Endothelial cell of umbilical vein (primary cell): ENCODE measurements around the gene AGPAT1. TPM values are rescaled to one million over a fixed set of nuclear protein-coding genes. Genes with fewer than 3 reads are reported as not detected.

ENCODE experiments used
- BruUV-seq: library from RNA; stranded (reverse); fragments of 400-500 nt; replicated peaks from 2 replicates; lab custom pipeline; 2021; lab: Mats Ljungman, UMichigan
- CTCF ChIA-PET: fragments of 300-600, 350-600 bp; sonication (Branson Sonifier 250); formaldehyde crosslinking; loops from one replicate; lab custom pipeline; 2021; ENCODE audit warnings: antibody characterized with exemption, inconsistent platforms; lab: Charles Lee
- POLR2A ChIA-PET: fragments of 300-600, 350-600 bp; sonication (Branson Sonifier 250); formaldehyde crosslinking; loops from one replicate; lab custom pipeline; 2021; ENCODE audit warnings: antibody characterized with exemption, inconsistent platforms; lab: Charles Lee
- DNase-seq: peaks from one replicate; pipeline ENCODE4 v3.0.0-alpha.2; 2011; ENCODE audit warnings: low read depth, low spot score
- FAIRE-seq: peaks from 2 replicates; lab custom pipeline; 2011; peaks lifted over from hg19 to GRCh38; lab: Jason Lieb, UNC
- H2AFZ ChIP-seq: 2 replicates; pipeline ENCODE4 v1.6.0; 2012; ENCODE audit warnings: low read depth, low read length, control low read depth, inconsistent platforms
- H3K27ac ChIP-seq: 2 replicates; pipeline ENCODE4 v1.5.1; 2011; ENCODE audit warnings: low read depth, mild to moderate bottlenecking, control low read depth, low read length, moderate library complexity; ENCODE audit not compliant: insufficient read depth
- H3K27me3 ChIP-seq, 2 experiments: 2 replicates each; pipeline versions ENCODE4 v1.6.0 to v1.6.1; 2011; ENCODE audit warnings: low read length in 2 of 2, mixed read lengths in 1 of 2; ENCODE audit not compliant: control insufficient read depth in 2 of 2, insufficient read depth in 2 of 2
- H3K36me3 ChIP-seq, 2 experiments: 2 replicates in 1 of 2; 3 replicates in 1 of 2; pipeline ENCODE4 v1.5.1; 2011; ENCODE audit warnings: low read length in 2 of 2, mild to moderate bottlenecking in 1 of 2, moderate library complexity in 1 of 2; ENCODE audit not compliant: control insufficient read depth in 2 of 2, insufficient read depth in 2 of 2; ENCODE audit errors: extremely low read depth in 1 of 2
- H3K4me1 ChIP-seq: 3 replicates; pipeline ENCODE4 v1.5.1; 2011; ENCODE audit warnings: mild to moderate bottlenecking, low read length; ENCODE audit not compliant: control insufficient read depth, insufficient read depth; ENCODE audit errors: extremely low read depth
- H3K4me2 ChIP-seq: 2 replicates; pipeline ENCODE4 v1.6.1; 2011; ENCODE audit warnings: low read length, control low read depth, mixed read lengths; ENCODE audit not compliant: insufficient read depth
- H3K4me3 ChIP-seq, 3 experiments: fragments of 200-600 bp in 1 of 3; sonication (generic), shearing (Covaris generic) in 1 of 3; replicated peaks in 1 of 3; 2 replicates each; pipeline ENCODE4 v1.5.1; 2011 to 2016; ENCODE audit warnings: control low read depth in 3 of 3, low read length in 3 of 3, mild to moderate bottlenecking in 2 of 3, inconsistent platforms in 1 of 3, low read depth in 1 of 3, moderate library complexity in 1 of 3; ENCODE audit not compliant: insufficient read depth in 1 of 3
- H3K79me2 ChIP-seq: 2 replicates; pipeline ENCODE4 v1.6.0; 2012; ENCODE audit warnings: low read length, inconsistent platforms; ENCODE audit not compliant: control insufficient read depth, insufficient read depth
- H3K9ac ChIP-seq: replicated peaks from 2 replicates; pipeline ENCODE3; 2011; ENCODE audit warnings: low read length, control low read depth; ENCODE audit not compliant: insufficient read depth; ENCODE audit errors: extremely low read depth
- H3K9me1 ChIP-seq: replicated peaks from 3 replicates; pipeline ENCODE4 v1.6.0; 2011; ENCODE audit warnings: mild to moderate bottlenecking, low read length; ENCODE audit not compliant: control insufficient read depth, insufficient read depth; ENCODE audit errors: extremely low read depth
- H3K9me3 ChIP-seq: replicated peaks from 2 replicates; pipeline ENCODE4 v1.5.1; 2012; ENCODE audit warnings: low read length, inconsistent platforms; ENCODE audit not compliant: control insufficient read depth, insufficient read depth
- H4K20me1 ChIP-seq: replicated peaks from 2 replicates; pipeline ENCODE3; 2011; ENCODE audit warnings: mild to moderate bottlenecking, low read length; ENCODE audit not compliant: control insufficient read depth, insufficient read depth; ENCODE audit errors: extremely low read depth
- EZH2 ChIP-seq: IDR thresholded peaks from 2 replicates; pipeline ENCODE4 v1.6.1; 2012; ENCODE audit warnings: borderline replicate concordance, low read depth, mild to moderate bottlenecking, moderate library complexity, low read length, inconsistent platforms; ENCODE audit not compliant: severe bottlenecking
- FOS ChIP-seq: IDR thresholded peaks from 2 replicates; pipeline ENCODE4 v1.6.1; 2011; ENCODE audit warnings: mild to moderate bottlenecking, low read length, moderate library complexity, borderline replicate concordance; ENCODE audit not compliant: insufficient read depth
- GATA2 ChIP-seq: IDR thresholded peaks from 2 replicates; pipeline ENCODE4 v1.7.0; 2011; ENCODE audit warnings: low read depth, mild to moderate bottlenecking, moderate library complexity, mixed read lengths, low read length; ENCODE audit not compliant: insufficient read length, insufficient read depth
- JUN ChIP-seq: IDR thresholded peaks from 2 replicates; pipeline ENCODE4 v1.6.1; 2011; ENCODE audit warnings: borderline replicate concordance, low read depth; ENCODE audit not compliant: insufficient read length, insufficient read depth
- MYC ChIP-seq: IDR thresholded peaks from one replicate; pipeline ENCODE4 v1.6.1; 2011; ENCODE audit warnings: mild to moderate bottlenecking, low read depth, low read length
- POLR2A ChIP-seq: IDR thresholded peaks from 2 replicates; pipeline ENCODE4 v1.6.1; 2012; ENCODE audit warnings: low read depth, mild to moderate bottlenecking, control low read depth, low read length
- POLR2AphosphoS5 ChIP-seq: IDR thresholded peaks from 2 replicates; pipeline ENCODE4 v1.6.1; 2012; ENCODE audit warnings: low read depth, mild to moderate bottlenecking, control low read depth, low read length, moderate library complexity; ENCODE audit not compliant: insufficient read depth
- dilution Hi-C: fragments of 300-500 bp; cut with MboI; formaldehyde crosslinking; loops from one replicate; pipeline ENCODE4 v1.15.0; 2019; ENCODE audit warnings: low sequenced_read_pairs; ENCODE audit not compliant: extremely low pct_ligation_motif_present
- intact Hi-C: fragments of 100-400 bp; cut with micrococcal nuclease; formaldehyde crosslinking; loops from one replicate; pipeline ENCODE4 v1.10.0; 2022
- polyA plus RNA-seq, 4 experiments: library from polyadenylated mRNA; depleted of rRNA in 3 of 4; stranded (reverse) in 3 of 4; unstranded in 1 of 4; fragments of >200 nt; gene quantifications; 2 replicates each; pipeline versions ENCODE4 v1.2.1 to v1.2.3, GENCODE V29; 2011 to 2012; ENCODE audit warnings: missing spikeins in 1 of 4
- total RNA-seq: library from RNA; stranded (reverse); gene quantifications from 2 replicates; pipeline ENCODE4 v1.2.3, GENCODE V29; 2021
- TF ChIP-seq, protein P1 (sequence below), 2 donors: IDR thresholded peaks; 1 replicate in 1 of 2; 2 replicates in 1 of 2; pipeline ENCODE4 v1.5.1; 2011; ENCODE audit warnings: low read length in 2 of 2, mild to moderate bottlenecking in 2 of 2, moderate library complexity in 2 of 2, control low read depth in 1 of 2, inconsistent platforms in 1 of 2, low read depth in 1 of 2; ENCODE audit not compliant: insufficient read depth in 1 of 2; ENCODE audit errors: extremely low read depth in 1 of 2
- TF ChIP-seq, protein P2 (sequence below): IDR thresholded peaks from 2 replicates; pipeline ENCODE4 v1.6.1; 2011; ENCODE audit not compliant: insufficient read depth, insufficient read length

Gene AGPAT1
- total and polyA plus RNA-seq, 2 donors (not counting 3 experiments of a cell fraction or from before 2014, with no cell fraction given) = 38.4 to 132 TPM

DNA sequence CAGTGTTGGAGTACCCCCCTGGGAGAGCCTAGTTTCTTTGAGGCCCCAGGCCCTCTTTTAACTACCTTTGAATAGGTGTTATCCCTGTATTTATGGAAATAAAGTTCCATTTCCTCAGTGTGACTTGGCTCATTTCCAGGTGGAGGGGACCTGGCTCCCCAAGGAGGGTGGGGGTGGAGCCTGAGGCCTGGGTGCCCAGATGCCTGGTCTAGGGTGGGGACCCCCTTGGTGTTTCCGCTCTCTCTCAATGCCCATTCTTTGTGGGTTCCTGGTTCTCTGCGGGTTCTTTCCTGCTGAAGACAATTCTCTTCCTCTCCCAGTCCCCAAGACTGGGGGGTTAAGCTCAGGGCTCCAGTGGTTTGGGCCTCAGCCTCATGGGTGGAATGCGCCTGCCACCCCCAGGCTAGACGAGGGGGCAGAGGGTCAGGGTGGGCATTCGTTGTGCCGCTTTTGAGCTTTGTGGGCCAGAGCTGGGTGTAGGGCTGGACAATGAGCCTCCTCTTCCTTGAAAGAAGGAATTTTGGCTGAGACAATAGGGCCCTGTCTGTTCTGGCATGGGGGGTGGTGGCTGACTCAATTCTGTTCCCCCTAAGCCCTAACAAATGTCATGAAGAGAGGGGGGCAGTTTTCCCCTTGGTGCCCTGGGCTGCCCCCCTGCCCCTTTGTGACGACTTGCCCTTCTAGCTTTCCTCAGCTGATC, 12.2 kb downstream of the AGPAT1 start:
- H3K9ac ChIP-seq = no peak overlapping the region
- ChIA-PET POLR2A (no interaction called here), CTCF (interaction anchor here (1.1 kb wide), 2 partner anchors 34 to 46 kb away, joined by 3 to 4 read pairs; partner anchors contain the start of gene FKBPL)
- TF ChIP-seq GATA2 (no peak), MYC (no peak), POLR2A (no peak), FOS (no peak), EZH2 (no peak), JUN (no peak), POLR2AphosphoS5 (no peak)
- TF ChIP-seq, protein P1, sequence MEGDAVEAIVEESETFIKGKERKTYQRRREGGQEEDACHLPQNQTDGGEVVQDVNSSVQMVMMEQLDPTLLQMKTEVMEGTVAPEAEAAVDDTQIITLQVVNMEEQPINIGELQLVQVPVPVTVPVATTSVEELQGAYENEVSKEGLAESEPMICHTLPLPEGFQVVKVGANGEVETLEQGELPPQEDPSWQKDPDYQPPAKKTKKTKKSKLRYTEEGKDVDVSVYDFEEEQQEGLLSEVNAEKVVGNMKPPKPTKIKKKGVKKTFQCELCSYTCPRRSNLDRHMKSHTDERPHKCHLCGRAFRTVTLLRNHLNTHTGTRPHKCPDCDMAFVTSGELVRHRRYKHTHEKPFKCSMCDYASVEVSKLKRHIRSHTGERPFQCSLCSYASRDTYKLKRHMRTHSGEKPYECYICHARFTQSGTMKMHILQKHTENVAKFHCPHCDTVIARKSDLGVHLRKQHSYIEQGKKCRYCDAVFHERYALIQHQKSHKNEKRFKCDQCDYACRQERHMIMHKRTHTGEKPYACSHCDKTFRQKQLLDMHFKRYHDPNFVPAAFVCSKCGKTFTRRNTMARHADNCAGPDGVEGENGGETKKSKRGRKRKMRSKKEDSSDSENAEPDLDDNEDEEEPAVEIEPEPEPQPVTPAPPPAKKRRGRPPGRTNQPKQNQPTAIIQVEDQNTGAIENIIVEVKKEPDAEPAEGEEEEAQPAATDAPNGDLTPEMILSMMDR (IDR thresholded peaks at IDR 0.05; ENCODE audit: extremely low read depth in 1 of 2, insufficient read depth in 1 of 2, low read depth in 1 of 2, low read length in 2 of 2) = no peak
- TF ChIP-seq, protein P2, sequence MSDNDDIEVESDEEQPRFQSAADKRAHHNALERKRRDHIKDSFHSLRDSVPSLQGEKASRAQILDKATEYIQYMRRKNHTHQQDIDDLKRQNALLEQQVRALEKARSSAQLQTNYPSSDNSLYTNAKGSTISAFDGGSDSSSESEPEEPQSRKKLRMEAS = no peak
- H3K4me3 ChIP-seq = no peak overlapping the region
- dilution Hi-C loops = no loop called here
- DNase-seq (no peak), FAIRE-seq (no peak)
- no peaks in the 10 kb centered on the region for H3K9me1 ChIP-seq
- H3K79me2 ChIP-seq = no peaks in the 10 kb centered on the region
- no peaks in the 10 kb centered on the region for H3K27me3 ChIP-seq
- H4K20me1 ChIP-seq = no peaks in the 10 kb centered on the region
- intact Hi-C loops = no loop called here
- no peak overlapping the region for H3K4me2 ChIP-seq
- H3K9me3 ChIP-seq = no peaks in the 10 kb centered on the region
- no peak overlapping the region for H2AFZ ChIP-seq
- no peak overlapping the region for H3K27ac ChIP-seq
- H3K36me3 ChIP-seq = peaks cover 7 to 9% of the 10 kb centered on the region in 2 experiments
- no peaks in the 10 kb centered on the region for H3K4me1 ChIP-seq
- no TSS peak for BruUV-seq
